Measurements from ENCODE around the gene HIPK3. TPM values are rescaled to one million over a fixed set of nuclear protein-coding genes. Genes with fewer than 3 reads are reported as not detected.

Gene HIPK3
- total and polyA plus RNA-seq, 9 of the 15 experiments (the other 6 are each of a cell fraction or from before 2014, with no cell fraction given): 2.3 to 19.6 (median 7.5) TPM

DNA sequence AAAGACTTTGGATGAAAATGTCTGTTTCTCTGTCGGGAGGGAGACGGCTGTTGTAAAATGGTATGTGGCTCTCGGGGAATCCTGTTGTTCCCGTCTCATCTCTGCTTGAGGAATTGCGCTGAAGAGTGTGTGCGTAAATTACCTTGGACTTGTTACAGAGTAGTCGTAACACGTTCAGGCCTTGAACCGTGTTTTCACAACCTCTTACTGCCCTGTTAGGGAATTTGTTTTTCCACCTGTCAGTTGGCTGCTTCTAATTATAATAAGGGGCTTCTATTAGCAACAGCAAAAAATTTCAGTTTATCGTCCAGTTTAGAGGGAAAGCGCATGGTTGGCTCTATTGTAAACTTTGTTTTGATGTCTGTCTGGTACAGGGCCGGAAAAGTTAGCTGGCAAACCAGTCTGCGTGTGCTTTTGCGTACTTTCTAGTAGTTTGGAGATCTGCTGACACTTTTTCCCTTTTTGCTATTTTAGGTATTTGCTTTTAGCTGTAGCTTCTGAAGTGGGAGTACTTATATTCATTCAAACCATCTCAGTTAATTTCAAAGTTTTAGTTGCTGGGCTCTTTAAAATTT, 1.5 kb downstream of the HIPK3 start (continued):
- 0 out of 2 replicates have a peak, but pooled peaks have one; percentile 35 for TF ChIP-seq SMARCA4 (IDR thresholded peaks at IDR 0.05)
- TF ChIP-seq, protein P1, sequence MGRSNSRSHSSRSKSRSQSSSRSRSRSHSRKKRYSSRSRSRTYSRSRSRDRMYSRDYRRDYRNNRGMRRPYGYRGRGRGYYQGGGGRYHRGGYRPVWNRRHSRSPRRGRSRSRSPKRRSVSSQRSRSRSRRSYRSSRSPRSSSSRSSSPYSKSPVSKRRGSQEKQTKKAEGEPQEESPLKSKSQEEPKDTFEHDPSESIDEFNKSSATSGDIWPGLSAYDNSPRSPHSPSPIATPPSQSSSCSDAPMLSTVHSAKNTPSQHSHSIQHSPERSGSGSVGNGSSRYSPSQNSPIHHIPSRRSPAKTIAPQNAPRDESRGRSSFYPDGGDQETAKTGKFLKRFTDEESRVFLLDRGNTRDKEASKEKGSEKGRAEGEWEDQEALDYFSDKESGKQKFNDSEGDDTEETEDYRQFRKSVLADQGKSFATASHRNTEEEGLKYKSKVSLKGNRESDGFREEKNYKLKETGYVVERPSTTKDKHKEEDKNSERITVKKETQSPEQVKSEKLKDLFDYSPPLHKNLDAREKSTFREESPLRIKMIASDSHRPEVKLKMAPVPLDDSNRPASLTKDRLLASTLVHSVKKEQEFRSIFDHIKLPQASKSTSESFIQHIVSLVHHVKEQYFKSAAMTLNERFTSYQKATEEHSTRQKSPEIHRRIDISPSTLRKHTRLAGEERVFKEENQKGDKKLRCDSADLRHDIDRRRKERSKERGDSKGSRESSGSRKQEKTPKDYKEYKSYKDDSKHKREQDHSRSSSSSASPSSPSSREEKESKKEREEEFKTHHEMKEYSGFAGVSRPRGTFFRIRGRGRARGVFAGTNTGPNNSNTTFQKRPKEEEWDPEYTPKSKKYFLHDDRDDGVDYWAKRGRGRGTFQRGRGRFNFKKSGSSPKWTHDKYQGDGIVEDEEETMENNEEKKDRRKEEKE (IDR thresholded peaks at IDR 0.05; ENCODE audit: borderline replicate concordance in 1 of 2, control insufficient read depth in 1 of 2, low read depth in 2 of 2, low read length in 1 of 2): no peak
- peak in 1 of 2 experiments; percentile 20; a peak in 1 of 4 replicates for TF ChIP-seq FOXK2 (conservative IDR thresholded peaks at IDR 0.05 in 1 of 2, IDR thresholded peaks at IDR 0.05 in 1 of 2; ENCODE audit: low read depth in 2 of 2)
- no peak for TF ChIP-seq ZNF561 (CRISPR knock-in tag; conservative IDR thresholded peaks at IDR 0.05)
- TF ChIP-seq, protein P2, sequence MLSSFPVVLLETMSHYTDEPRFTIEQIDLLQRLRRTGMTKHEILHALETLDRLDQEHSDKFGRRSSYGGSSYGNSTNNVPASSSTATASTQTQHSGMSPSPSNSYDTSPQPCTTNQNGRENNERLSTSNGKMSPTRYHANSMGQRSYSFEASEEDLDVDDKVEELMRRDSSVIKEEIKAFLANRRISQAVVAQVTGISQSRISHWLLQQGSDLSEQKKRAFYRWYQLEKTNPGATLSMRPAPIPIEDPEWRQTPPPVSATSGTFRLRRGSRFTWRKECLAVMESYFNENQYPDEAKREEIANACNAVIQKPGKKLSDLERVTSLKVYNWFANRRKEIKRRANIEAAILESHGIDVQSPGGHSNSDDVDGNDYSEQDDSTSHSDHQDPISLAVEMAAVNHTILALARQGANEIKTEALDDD (IDR thresholded peaks at IDR 0.05): peak; percentile 78
- TF ChIP-seq, protein P3, sequence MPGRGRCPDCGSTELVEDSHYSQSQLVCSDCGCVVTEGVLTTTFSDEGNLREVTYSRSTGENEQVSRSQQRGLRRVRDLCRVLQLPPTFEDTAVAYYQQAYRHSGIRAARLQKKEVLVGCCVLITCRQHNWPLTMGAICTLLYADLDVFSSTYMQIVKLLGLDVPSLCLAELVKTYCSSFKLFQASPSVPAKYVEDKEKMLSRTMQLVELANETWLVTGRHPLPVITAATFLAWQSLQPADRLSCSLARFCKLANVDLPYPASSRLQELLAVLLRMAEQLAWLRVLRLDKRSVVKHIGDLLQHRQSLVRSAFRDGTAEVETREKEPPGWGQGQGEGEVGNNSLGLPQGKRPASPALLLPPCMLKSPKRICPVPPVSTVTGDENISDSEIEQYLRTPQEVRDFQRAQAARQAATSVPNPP (IDR thresholded peaks at IDR 0.05; ENCODE audit: borderline replicate concordance, insufficient read depth, insufficient read length): no peak
- TF ChIP-seq TCF3 (CRISPR knock-in tag; IDR thresholded peaks at IDR 0.05): 0 out of 2 replicates have a peak, but pooled peaks have one; percentile 3
